Measurements from ENCODE around the gene FAM43A. TPM values are rescaled to one million over a fixed set of nuclear protein-coding genes. Genes with fewer than 3 reads are reported as not detected.

The FAM43A gene
- total RNA-seq, 1 donor from 2014 or later: 33.5 TPM

DNA sequence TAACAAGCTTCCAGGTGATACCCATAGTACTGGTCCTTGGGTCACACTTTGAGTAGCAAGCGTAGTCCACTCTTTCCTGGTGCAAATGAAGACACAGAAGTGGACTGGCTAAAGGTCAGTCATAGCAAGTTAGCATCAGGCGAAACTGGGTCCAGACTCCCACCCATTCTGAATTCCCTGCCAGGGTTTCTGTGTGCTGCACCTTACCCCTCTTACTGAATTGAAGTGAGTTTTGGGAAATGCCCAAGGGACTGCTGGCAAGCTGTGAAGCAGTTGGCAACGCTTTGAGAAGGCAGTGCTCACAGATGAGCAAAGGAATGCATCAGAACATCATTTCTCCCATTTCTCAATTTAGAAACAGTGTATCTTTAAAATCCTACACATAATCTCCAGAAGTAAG is 11.9 kb upstream of the FAM43A start:
- Mint-ChIP-seq H3K4me3 (ENCODE audit: unreplicated experiment) (no peak overlapping the region), H3K4me1 (ENCODE audit: unreplicated experiment) (peaks cover 17% of the 10 kb centered on the region), H3K36me3 (ENCODE audit: low read depth, unreplicated experiment) (peaks cover 1% of the 10 kb centered on the region), H3K27me3 (ENCODE audit: unreplicated experiment) (peaks cover 2% of the 10 kb centered on the region), H3K27ac (ENCODE audit: unreplicated experiment) (no peak overlapping the region), H3K9me3 (ENCODE audit: unreplicated experiment) (no peaks in the 10 kb centered on the region)
- no peak for DNase-seq (ENCODE audit: low spot score)
- TF ChIP-seq, protein P1, sequence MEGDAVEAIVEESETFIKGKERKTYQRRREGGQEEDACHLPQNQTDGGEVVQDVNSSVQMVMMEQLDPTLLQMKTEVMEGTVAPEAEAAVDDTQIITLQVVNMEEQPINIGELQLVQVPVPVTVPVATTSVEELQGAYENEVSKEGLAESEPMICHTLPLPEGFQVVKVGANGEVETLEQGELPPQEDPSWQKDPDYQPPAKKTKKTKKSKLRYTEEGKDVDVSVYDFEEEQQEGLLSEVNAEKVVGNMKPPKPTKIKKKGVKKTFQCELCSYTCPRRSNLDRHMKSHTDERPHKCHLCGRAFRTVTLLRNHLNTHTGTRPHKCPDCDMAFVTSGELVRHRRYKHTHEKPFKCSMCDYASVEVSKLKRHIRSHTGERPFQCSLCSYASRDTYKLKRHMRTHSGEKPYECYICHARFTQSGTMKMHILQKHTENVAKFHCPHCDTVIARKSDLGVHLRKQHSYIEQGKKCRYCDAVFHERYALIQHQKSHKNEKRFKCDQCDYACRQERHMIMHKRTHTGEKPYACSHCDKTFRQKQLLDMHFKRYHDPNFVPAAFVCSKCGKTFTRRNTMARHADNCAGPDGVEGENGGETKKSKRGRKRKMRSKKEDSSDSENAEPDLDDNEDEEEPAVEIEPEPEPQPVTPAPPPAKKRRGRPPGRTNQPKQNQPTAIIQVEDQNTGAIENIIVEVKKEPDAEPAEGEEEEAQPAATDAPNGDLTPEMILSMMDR (IDR thresholded peaks at IDR 0.05; ENCODE audit: unreplicated experiment): no peak

DNA sequence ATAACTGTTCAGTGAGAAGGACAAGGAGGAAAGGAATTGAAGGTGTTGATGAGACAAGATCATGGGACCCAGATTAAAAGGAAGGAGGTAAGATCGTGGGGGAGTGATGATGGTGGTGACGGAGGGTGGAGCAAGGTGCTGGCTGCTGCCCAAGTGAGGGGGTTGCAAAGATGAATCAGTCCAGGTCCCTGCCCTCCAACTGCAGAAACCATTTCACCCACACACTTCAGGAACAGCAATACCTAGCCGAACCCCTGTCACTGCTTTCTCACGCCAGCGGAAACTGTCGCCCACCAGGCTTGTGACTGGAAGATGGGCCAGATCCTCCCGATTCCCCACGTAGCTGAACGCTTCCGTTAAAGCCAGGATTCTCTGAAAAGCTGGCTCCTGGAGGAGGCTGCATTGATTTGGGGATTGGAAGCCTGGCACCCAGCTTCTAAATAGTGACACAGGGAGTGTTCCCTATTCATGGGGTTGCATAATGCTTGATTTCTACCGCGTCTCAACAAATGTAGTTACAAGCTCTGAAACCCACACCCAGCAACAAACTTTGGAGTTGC is 10.5 kb upstream of the FAM43A start:
- peaks cover 17% of the 10 kb centered on the region for H3K4me1 Mint-ChIP-seq (ENCODE audit: unreplicated experiment)
- no peak overlapping the region for H3K27ac Mint-ChIP-seq (ENCODE audit: unreplicated experiment)
- H3K4me3 Mint-ChIP-seq (ENCODE audit: unreplicated experiment): no peak overlapping the region
- H3K27me3 Mint-ChIP-seq (ENCODE audit: unreplicated experiment): peaks cover 2% of the 10 kb centered on the region
- DNase-seq (ENCODE audit: low spot score): no peak
- no peaks in the 10 kb centered on the region for H3K9me3 Mint-ChIP-seq (ENCODE audit: unreplicated experiment)
- TF ChIP-seq, protein P1 (IDR thresholded peaks at IDR 0.05; ENCODE audit: unreplicated experiment): no peak
- H3K36me3 Mint-ChIP-seq (ENCODE audit: low read depth, unreplicated experiment): no peaks in the 10 kb centered on the region

DNA sequence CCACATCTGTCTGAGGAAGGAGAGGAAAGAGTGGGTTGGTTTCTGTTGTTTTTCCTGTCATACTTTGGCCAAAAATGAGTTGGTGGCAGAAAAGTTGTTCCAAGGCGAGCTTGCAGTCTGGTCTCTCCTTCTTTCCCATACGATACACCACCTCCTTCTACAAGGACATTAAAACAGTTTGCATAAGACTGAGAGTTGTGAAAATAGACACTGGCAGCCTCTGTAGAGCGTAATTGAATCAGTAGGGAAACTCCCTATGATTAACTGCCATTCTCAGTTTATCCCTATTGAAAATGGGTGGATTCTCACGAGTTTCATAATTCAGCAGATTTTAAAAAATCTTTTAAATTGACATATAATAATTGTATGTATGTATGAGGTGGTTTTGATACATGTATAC is 10.0 kb upstream of the FAM43A start:
- no peaks in the 10 kb centered on the region for H3K36me3 Mint-ChIP-seq (ENCODE audit: low read depth, unreplicated experiment)
- no peak overlapping the region for H3K27ac Mint-ChIP-seq (ENCODE audit: unreplicated experiment)
- no peak for DNase-seq (ENCODE audit: low spot score)
- H3K4me1 Mint-ChIP-seq (ENCODE audit: unreplicated experiment): peaks cover 15% of the 10 kb centered on the region
- TF ChIP-seq, protein P1 (IDR thresholded peaks at IDR 0.05; ENCODE audit: unreplicated experiment): no peak
- peaks cover 2% of the 10 kb centered on the region for H3K27me3 Mint-ChIP-seq (ENCODE audit: unreplicated experiment)
- no peak overlapping the region for H3K4me3 Mint-ChIP-seq (ENCODE audit: unreplicated experiment)
- H3K9me3 Mint-ChIP-seq (ENCODE audit: unreplicated experiment): no peaks in the 10 kb centered on the region

DNA sequence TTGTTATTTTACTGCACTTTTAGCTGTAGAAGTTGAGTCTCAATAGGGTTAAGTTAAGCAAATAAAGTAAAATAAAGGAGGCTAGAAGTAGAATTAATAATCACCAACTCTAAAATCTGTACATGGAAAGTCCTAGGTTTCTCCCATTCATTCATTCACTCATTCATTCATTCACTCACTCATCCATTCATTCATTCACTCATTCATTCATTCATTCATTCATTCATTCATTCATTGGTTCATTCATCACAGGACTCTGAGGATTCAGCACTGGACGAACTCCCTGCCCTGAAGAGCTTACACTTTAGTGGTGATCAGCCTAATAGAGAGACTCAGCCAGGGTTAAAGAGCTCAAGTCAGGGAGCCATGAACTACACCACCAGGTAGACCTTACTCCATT is 9.2 kb upstream of the FAM43A start:
- H3K4me1 Mint-ChIP-seq (ENCODE audit: unreplicated experiment): peaks cover 10% of the 10 kb centered on the region
- peaks cover 5% of the 10 kb centered on the region for H3K27me3 Mint-ChIP-seq (ENCODE audit: unreplicated experiment)
- no peak overlapping the region for H3K27ac Mint-ChIP-seq (ENCODE audit: unreplicated experiment)
- H3K9me3 Mint-ChIP-seq (ENCODE audit: unreplicated experiment): no peaks in the 10 kb centered on the region
- no peak for DNase-seq (ENCODE audit: low spot score)
- TF ChIP-seq, protein P1 (IDR thresholded peaks at IDR 0.05; ENCODE audit: unreplicated experiment): no peak
- no peak overlapping the region for H3K4me3 Mint-ChIP-seq (ENCODE audit: unreplicated experiment)
- no peaks in the 10 kb centered on the region for H3K36me3 Mint-ChIP-seq (ENCODE audit: low read depth, unreplicated experiment)

DNA sequence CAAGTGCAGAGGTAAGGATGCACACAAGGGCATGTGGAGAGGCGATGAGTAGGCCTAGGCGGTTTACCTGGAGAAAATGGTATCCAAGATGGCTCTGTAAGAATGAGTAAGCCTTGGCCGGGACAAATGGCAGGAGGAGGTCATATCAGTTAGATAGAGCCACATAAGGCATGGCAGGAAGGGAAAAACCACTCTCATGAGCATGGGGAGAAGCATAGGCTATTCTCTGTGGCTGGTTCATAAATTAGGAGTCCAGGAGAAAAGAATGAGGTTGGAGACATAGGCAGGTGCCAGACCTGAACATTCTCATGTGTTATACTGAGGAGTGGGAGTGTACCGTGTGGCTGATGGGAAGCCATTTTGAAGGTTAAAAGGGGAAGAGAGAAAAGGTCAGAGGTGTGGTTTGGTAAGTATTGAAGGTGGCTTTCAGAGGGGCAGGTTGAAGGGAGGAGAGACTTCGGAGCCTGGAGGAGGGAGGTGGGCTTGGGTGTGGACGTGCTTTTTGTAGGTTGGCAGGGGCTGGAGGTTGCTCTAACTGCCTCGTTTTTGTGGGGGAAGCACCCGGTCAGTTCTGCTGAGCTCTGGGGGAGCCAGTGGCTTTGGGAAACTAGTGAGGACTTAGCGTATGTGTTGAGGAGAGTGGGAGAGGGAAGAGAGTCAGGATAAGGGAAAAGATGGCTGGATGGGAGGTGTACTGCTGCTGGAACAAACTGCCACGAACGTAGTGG is 4.6 kb upstream of the FAM43A start:
- no peak overlapping the region for H3K4me3 Mint-ChIP-seq (ENCODE audit: unreplicated experiment)
- H3K9me3 Mint-ChIP-seq (ENCODE audit: unreplicated experiment): no peaks in the 10 kb centered on the region
- DNase-seq (ENCODE audit: low spot score): no peak
- TF ChIP-seq, protein P1 (IDR thresholded peaks at IDR 0.05; ENCODE audit: unreplicated experiment): no peak
- peaks cover 5% of the 10 kb centered on the region for H3K27me3 Mint-ChIP-seq (ENCODE audit: unreplicated experiment)
- H3K4me1 Mint-ChIP-seq (ENCODE audit: unreplicated experiment): peaks cover 18% of the 10 kb centered on the region
- H3K27ac Mint-ChIP-seq (ENCODE audit: unreplicated experiment): no peak overlapping the region
- no peaks in the 10 kb centered on the region for H3K36me3 Mint-ChIP-seq (ENCODE audit: low read depth, unreplicated experiment)
